ENCODE data around the gene CCL21.
A peak's percentile ranks its signal among the peaks of the same experiment; 100 is the strongest.

The CCL21 gene

DNA sequence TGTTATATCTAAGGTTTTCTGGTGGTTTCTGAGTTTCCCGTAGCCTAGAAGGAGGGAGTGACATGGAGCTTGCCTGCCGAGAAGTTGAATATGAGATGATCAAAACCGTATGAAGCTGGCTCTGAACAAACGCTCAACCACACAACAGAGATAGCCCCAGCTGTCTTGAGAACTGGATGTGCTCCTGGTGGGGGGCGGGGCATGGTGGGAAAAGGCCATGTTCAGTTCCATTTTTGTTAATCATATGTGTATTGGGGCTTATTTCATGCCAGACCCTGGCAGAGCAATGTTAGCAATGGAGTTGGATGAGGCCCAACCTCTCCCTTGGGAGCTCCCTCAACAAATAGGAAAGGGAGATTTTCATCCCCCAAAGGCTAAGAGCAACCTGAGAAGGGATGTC, 23.7 kb downstream of the CCL21 start:
- H3K4me3 ChIP-seq (ENCODE audit: low read length), result no peak overlapping the region
- DNase-seq (ENCODE audit: low read depth), result no peak
- TF ChIP-seq, protein P1, sequence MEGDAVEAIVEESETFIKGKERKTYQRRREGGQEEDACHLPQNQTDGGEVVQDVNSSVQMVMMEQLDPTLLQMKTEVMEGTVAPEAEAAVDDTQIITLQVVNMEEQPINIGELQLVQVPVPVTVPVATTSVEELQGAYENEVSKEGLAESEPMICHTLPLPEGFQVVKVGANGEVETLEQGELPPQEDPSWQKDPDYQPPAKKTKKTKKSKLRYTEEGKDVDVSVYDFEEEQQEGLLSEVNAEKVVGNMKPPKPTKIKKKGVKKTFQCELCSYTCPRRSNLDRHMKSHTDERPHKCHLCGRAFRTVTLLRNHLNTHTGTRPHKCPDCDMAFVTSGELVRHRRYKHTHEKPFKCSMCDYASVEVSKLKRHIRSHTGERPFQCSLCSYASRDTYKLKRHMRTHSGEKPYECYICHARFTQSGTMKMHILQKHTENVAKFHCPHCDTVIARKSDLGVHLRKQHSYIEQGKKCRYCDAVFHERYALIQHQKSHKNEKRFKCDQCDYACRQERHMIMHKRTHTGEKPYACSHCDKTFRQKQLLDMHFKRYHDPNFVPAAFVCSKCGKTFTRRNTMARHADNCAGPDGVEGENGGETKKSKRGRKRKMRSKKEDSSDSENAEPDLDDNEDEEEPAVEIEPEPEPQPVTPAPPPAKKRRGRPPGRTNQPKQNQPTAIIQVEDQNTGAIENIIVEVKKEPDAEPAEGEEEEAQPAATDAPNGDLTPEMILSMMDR (conservative IDR thresholded peaks at IDR 0.05; ENCODE audit: low read depth, low read length), result no peak

DNA sequence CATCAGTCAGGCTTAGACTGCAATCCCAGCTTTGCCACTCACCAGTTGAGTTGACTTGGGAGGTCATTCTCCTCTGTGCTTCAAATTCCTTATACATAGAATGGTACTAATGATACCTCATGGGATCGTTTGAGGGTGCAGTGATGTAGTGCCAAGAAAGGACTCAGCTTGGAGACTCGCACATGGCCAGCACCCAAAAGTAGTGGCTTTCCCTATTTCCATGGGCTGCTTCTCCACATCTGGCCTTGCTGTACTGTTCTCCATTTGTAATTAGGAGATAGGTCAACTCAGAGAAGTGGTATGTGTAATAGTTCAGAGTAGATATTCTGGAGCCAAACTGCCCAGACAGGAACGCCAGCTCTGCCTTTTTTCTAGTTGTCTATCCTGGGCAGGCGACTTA, 24.3 kb downstream of the CCL21 start:
- TF ChIP-seq, protein P1 (conservative IDR thresholded peaks at IDR 0.05; ENCODE audit: low read depth, low read length), result no peak
- no peak for DNase-seq (ENCODE audit: low read depth)
- H3K4me3 ChIP-seq (ENCODE audit: low read length), result no peak overlapping the region

DNA sequence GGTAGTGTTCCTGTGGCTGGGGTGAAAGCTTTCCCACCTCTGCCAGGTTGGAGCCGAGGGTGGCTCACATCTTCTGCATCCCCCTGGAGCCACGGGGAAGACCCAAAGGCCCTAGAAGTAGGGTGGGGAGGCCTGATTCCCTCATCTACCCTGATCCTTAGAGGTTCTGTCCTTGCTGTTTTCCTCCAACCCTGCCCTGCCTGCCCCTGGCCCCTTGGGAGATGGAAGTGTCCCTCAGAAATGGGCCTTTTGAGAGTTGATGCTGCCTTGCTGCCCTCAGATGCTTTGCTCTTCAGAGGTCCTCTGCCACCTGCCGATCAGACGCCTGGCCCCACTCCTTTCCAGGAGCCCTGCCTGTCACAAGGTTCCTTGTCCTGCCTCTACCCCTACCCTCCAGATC, 25.1 kb downstream of the CCL21 start:
- TF ChIP-seq, protein P1 (conservative IDR thresholded peaks at IDR 0.05; ENCODE audit: low read depth, low read length), result no peak
- no peak for DNase-seq (ENCODE audit: low read depth)
- no peak overlapping the region for H3K4me3 ChIP-seq (ENCODE audit: low read length)

DNA sequence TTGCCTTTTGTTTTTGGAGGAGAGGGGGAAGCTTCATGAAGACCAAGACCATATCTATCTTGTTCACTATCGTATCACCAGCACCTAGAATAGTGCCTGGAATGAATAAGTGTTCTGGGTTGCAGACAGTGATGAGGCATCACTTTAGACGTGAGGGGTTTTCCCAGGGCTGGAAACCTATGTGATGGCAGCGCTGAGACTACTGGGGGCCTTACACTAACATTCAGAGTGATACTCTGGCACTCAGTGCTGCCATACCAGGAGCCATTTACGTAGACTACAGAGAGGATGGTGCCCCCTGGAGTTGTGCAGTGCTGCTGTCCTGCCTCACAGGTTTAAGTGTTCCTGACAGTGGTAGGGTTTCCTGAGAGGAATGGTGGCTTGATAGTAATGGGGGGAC, 25.8 kb downstream of the CCL21 start:
- TF ChIP-seq, protein P1 (conservative IDR thresholded peaks at IDR 0.05; ENCODE audit: low read depth, low read length), result no peak
- H3K4me3 ChIP-seq (ENCODE audit: low read length), result no peak overlapping the region
- DNase-seq (ENCODE audit: low read depth), result no peak

DNA sequence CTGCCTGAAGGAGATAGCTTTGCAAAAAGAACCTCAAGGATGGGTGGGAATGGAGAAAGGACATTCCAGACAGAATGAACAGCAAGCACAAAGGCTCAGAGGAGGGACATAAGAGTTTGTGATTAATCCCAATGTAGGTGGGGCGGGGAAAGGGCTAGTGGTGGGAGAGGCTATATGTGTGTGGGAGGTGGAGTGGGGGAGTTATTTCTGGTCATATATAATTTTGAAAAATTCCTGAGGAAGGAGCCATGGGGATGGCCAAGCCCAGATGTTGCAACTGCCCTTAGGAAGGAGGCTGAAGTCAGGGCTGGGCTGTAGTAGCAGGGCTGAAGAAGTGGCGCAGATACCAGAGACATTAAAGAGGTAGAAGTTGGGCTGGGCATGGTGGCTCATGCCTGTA, 34.1 kb downstream of the CCL21 start:
- no peak for DNase-seq (ENCODE audit: low read depth)
- no peak overlapping the region for H3K4me3 ChIP-seq (ENCODE audit: low read length)
- TF ChIP-seq, protein P1 (conservative IDR thresholded peaks at IDR 0.05; ENCODE audit: low read depth, low read length), result no peak

DNA sequence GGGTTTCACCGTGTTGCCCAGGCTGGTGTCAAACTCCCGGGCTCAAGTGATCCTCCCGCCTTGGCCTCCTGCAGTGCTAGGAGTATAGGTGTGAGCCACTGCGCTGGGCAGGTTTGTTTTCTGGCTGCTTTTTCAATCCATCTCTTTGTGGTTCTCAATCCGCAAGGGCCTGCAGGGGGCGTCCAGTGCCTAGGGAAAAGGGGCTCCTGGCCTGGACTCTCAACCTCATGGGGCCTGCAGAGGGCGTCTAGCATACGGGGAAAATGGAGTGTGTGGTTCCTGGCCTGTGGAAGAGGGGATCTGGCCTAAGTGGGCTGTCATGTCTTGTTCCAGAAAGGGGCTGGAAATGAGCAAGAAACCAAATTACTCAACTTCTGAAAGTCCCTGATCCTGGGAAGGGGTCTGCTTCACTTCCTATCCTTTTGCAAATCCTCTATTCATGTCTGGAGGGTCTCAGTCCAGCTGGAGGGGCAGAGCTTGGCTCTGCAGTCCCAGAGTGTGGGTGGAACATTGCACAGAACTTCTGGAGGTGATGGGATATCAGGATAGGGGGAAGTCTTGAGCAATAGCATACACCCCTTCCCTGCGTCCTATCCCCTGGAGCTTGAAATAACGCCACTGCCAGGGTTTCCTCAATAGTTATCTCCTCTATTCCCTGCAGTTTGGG, 34.8 kb downstream of the CCL21 start:
- TF ChIP-seq, protein P1 (conservative IDR thresholded peaks at IDR 0.05; ENCODE audit: low read depth, low read length), result peak; percentile 97
- H3K4me3 ChIP-seq (ENCODE audit: low read length), result no peak overlapping the region
- peak; percentile 18 for DNase-seq (ENCODE audit: low read depth)

DNA sequence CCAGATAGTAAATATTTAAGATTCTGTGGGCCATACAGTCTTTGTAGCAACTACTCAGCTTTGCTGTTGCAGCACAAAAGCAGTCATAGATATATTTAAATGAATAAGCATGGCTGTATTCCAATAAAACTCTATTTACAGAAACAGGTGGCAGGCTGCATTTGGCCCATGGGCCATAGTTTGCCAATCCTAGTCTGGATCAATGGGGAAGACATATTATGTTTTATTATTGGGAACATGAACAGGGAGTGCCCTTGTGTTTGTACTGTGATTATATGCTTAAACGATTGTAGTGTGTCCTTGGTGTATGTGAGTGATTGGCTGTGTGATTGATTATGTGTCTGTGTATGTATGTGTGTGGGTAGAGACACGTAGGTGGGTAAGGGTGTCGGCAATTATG, 35.5 kb downstream of the CCL21 start:
- TF ChIP-seq, protein P1 (conservative IDR thresholded peaks at IDR 0.05; ENCODE audit: low read depth, low read length), result no peak
- H3K4me3 ChIP-seq (ENCODE audit: low read length), result no peak overlapping the region
- no peak for DNase-seq (ENCODE audit: low read depth)
